ENCODE data around the gene PRICKLE3. TPM values are rescaled to one million over a fixed set of nuclear protein-coding genes. Genes with fewer than 3 reads are reported as not detected.

The PRICKLE3 gene
- total and polyA plus RNA-seq, 2 donors (not counting 1 experiment from before 2014, with no cell fraction given), result 2.7 to 7.4 TPM

GRCh38 chrX:49197543-49198087, 11.4 kb upstream of the PRICKLE3 start:
- no peak for DNase-seq (ENCODE audit: low read depth in 2 of 2)
- Histone ChIP-seq H3K4me3 (replicated peaks in 1 of 4; ENCODE audit: control extremely low read depth in 1 of 4, insufficient read depth in 1 of 4, low read depth in 3 of 4, low read length in 4 of 4) (no peak overlapping the region), H3K79me2 (ENCODE audit: control insufficient read depth, insufficient read depth, low read length) (no peaks in the 10 kb centered on the region), H3K9ac (ENCODE audit: insufficient read depth, low read length) (no peak overlapping the region), H3K36me3 (ENCODE audit: control insufficient read depth, insufficient read depth, low read length) (no peaks in the 10 kb centered on the region), H3K9me3 (ENCODE audit: control insufficient read depth, insufficient read depth, low read depth, low read length) (no peaks in the 10 kb centered on the region), H3K27ac (ENCODE audit: insufficient read depth, low read length) (no peak overlapping the region), H2AFZ (ENCODE audit: low read length) (no peak overlapping the region), H3K27me3 (ENCODE audit: control insufficient read depth, insufficient read depth, low read length) (no peaks in the 10 kb centered on the region), H3K4me2 (ENCODE audit: extremely low read depth, insufficient read depth, low read length) (no peak overlapping the region), H4K20me1 (ENCODE audit: control insufficient read depth, extremely low read depth, insufficient read depth, low read length) (no peaks in the 10 kb centered on the region), H3K4me1 (ENCODE audit: control insufficient read depth, extremely low read depth, insufficient read depth, low read length) (no peaks in the 10 kb centered on the region)
- TF ChIP-seq CTCF (conservative IDR thresholded peaks at IDR 0.05 in 1 of 2, IDR thresholded peaks at IDR 0.05 in 1 of 2; ENCODE audit: low read depth in 1 of 2, low read length in 2 of 2), result no peak
- TF ChIP-seq EZH2 (IDR thresholded peaks at IDR 0.05; ENCODE audit: low read length, missing control alignments), result no peak

- Histone ChIP-seq H3K36me3 (ENCODE audit: control insufficient read depth, insufficient read depth, low read length) (no peaks in the 10 kb centered on the region), H2AFZ (ENCODE audit: low read length) (no peak overlapping the region), H3K4me3 (replicated peaks in 1 of 4; ENCODE audit: control extremely low read depth in 1 of 4, insufficient read depth in 1 of 4, low read depth in 3 of 4, low read length in 4 of 4) (no peak overlapping the region), H3K4me2 (ENCODE audit: extremely low read depth, insufficient read depth, low read length) (no peak overlapping the region), H3K79me2 (ENCODE audit: control insufficient read depth, insufficient read depth, low read length) (no peaks in the 10 kb centered on the region), H3K9ac (ENCODE audit: insufficient read depth, low read length) (no peak overlapping the region), H4K20me1 (ENCODE audit: control insufficient read depth, extremely low read depth, insufficient read depth, low read length) (no peaks in the 10 kb centered on the region), H3K9me3 (ENCODE audit: control insufficient read depth, insufficient read depth, low read depth, low read length) (no peaks in the 10 kb centered on the region), H3K27ac (ENCODE audit: insufficient read depth, low read length) (no peak overlapping the region), H3K27me3 (ENCODE audit: control insufficient read depth, insufficient read depth, low read length) (no peaks in the 10 kb centered on the region), H3K4me1 (ENCODE audit: control insufficient read depth, extremely low read depth, insufficient read depth, low read length) (no peaks in the 10 kb centered on the region)
- TF ChIP-seq CTCF (conservative IDR thresholded peaks at IDR 0.05 in 1 of 2, IDR thresholded peaks at IDR 0.05 in 1 of 2; ENCODE audit: low read depth in 1 of 2, low read length in 2 of 2) (no peak), EZH2 (IDR thresholded peaks at IDR 0.05; ENCODE audit: low read length, missing control alignments) (no peak)
- DNase-seq (ENCODE audit: low read depth in 2 of 2), result no peak
These were observed 7.4 kb upstream of the PRICKLE3 start for GRCh38 chrX:49193542-49193964.

DNA sequence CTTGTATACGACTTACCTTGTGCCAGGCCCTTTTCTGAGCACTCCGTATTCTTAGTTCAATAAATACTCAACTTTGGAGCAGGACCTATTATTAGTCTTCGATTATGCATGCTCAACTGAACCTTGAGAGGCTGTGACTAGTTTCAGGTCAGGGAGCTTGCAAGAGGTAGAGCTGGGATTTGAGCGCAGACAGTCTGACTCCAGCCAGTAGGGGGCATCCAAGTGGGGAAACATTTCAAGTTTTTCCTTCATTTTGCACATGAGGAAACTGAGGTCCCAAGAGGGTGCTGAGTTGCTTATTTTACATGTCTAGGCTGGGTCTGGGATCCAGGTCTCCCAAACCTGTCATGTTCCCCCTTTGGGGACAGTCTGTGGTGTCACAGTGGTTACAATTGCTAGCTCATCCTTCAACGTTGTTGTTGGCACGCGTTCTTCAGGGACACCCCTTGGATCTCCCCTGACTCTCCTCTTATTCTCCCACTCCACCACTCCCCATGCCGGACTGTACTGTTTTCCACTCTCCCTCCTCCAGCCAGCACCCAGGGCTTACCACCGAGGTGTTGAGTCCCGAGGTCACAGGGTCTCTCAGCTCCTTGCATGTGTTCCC, 6.7 kb upstream of the PRICKLE3 start:
- peak; percentile 16 to 21 for DNase-seq (ENCODE audit: low read depth in 2 of 2)
- no peaks in the 10 kb centered on the region for H3K79me2 ChIP-seq (ENCODE audit: control insufficient read depth, insufficient read depth, low read length)
- TF ChIP-seq EZH2 (IDR thresholded peaks at IDR 0.05; ENCODE audit: low read length, missing control alignments) (no peak), CTCF (conservative IDR thresholded peaks at IDR 0.05 in 1 of 2, IDR thresholded peaks at IDR 0.05 in 1 of 2; ENCODE audit: low read depth in 1 of 2, low read length in 2 of 2) (peak; percentile 40 to 71)

More for the DNA sequence above, 6.7 kb upstream of the PRICKLE3 start:
- Histone ChIP-seq H3K27ac (ENCODE audit: insufficient read depth, low read length) (no peak overlapping the region), H2AFZ (ENCODE audit: low read length) (no peak overlapping the region), H3K4me2 (ENCODE audit: extremely low read depth, insufficient read depth, low read length) (no peak overlapping the region), H3K9ac (ENCODE audit: insufficient read depth, low read length) (no peak overlapping the region), H3K4me1 (ENCODE audit: control insufficient read depth, extremely low read depth, insufficient read depth, low read length) (no peaks in the 10 kb centered on the region), H3K9me3 (ENCODE audit: control insufficient read depth, insufficient read depth, low read depth, low read length) (no peaks in the 10 kb centered on the region), H4K20me1 (ENCODE audit: control insufficient read depth, extremely low read depth, insufficient read depth, low read length) (no peaks in the 10 kb centered on the region), H3K4me3 (replicated peaks in 1 of 4; ENCODE audit: control extremely low read depth in 1 of 4, insufficient read depth in 1 of 4, low read depth in 3 of 4, low read length in 4 of 4) (no peak overlapping the region), H3K27me3 (ENCODE audit: control insufficient read depth, insufficient read depth, low read length) (no peaks in the 10 kb centered on the region), H3K36me3 (ENCODE audit: control insufficient read depth, insufficient read depth, low read length) (no peaks in the 10 kb centered on the region)

Data from fibroblast of lung (primary cell).